Activated CD4-positive, alpha-beta T cell treated with anti-CD3 and anti-CD28 coated beads, Interleukin-2, amount 50 U/mL, for 16 hours (primary cell): ENCODE results near the gene LGALS12.

Source experiments
- DNase-seq: peaks from one replicate; pipeline ENCODE4 v3.0.0-alpha.2; 2020

LGALS12 gene

DNA sequence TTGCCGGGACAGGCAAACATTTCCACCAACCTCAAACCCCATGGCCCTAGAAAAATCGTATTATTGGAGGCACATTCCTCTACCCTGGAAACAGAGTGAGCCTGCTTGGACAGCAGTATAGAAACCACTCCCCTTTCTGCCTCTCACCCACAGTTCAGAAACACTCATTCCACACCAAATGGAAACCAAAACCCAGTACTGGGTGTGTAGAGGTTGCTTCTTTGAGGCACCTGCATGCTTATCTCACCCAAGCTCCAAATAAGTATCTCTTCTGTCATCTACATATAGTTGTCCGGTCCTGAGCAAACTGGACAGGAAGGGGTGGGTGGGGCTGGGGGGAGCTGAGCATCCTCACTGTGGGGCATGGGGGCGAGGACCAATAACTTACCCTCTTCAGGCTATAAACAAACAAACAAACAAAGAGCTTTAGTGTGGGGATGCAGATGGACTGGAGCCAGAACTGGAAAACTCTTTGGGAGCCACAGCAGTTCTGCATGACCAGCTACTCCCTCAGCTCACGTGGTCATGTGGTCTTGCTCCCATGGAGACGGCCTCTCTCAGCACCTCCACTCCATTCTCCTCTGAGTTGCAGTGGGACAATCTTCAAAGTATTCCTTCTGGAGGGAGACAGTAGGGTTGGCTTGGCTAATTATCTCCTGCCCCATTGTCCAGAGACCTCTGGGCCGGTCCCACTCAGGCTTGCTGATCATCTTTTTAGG, 58.3 kb downstream of the LGALS12 start:
- peak; percentile 81 for DNase-seq

DNA sequence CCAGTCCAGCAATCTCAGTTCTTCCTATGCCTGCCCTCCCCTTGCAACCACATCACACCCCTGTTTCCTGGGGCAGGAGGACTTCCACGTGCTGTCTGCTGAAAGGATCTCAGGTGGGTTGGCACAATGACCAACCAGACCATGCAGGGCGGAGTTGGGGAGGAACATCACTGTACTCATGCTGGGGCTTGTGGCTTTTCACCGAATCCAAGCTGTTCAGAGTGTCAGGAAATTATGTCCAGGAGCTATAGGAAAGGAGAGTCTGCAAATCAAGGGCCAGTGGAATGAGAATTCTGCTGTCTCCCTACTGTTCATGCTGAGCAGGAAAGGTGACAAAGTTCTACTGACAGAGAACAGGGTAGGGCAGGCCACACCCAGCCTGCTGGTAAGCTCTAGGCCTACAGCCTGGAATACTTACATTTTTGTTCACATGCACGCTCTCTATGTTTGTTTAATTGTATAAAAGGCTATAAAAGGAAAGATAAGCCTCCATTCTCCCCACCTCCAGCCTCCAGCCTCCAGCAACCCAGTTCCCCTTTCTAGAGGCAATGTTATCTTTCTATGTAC, 59.0 kb downstream of the LGALS12 start:
- DNase-seq, result no peak
